Parathyroid adenoma (tissue), 2 donors: Measurements from ENCODE around the gene HERC2.

Experiments used
- H2AFZ ChIP-seq: fragments of 300-600 bp; sonication (generic); one replicate; pipeline ENCODE4 v1.7.0; 2017; ENCODE audit warnings: antibody characterized with exemption, mild to moderate bottlenecking
- H3K27ac ChIP-seq: fragments of 300-600 bp; sonication (generic); one replicate; pipeline ENCODE4 v1.7.0; 2017
- H3K27me3 ChIP-seq: fragments of 300-600 bp; sonication (generic); one replicate; pipeline ENCODE4 v1.7.0; 2017; ENCODE audit warnings: low read length; ENCODE audit not compliant: control insufficient read depth, insufficient read depth
- H3K36me3 ChIP-seq: fragments of 300-600 bp; sonication (generic); one replicate; pipeline ENCODE4 v1.7.0; 2017; ENCODE audit warnings: low read length; ENCODE audit not compliant: control insufficient read depth, insufficient read depth
- H3K4me1 ChIP-seq: fragments of 300-600 bp; sonication (generic); one replicate; pipeline ENCODE4 v1.7.0; 2017; ENCODE audit warnings: control low read depth
- H3K4me2 ChIP-seq: fragments of 300-600 bp; sonication (generic); one replicate; pipeline ENCODE4 v1.7.0; 2017; ENCODE audit warnings: low read length
- H3K4me3 ChIP-seq: fragments of 300-600 bp; sonication (generic); one replicate; pipeline ENCODE4 v1.7.0; 2017; ENCODE audit warnings: low read depth, low read length
- H3K79me2 ChIP-seq: fragments of 300-600 bp; sonication (generic); one replicate; pipeline ENCODE4 v1.7.0; 2017; ENCODE audit warnings: control low read depth
- H3K9ac ChIP-seq: fragments of 300-600 bp; sonication (generic); one replicate; pipeline ENCODE4 v1.7.0; 2017; ENCODE audit warnings: mild to moderate bottlenecking
- H3K9me3 ChIP-seq: fragments of 300-600 bp; sonication (generic); one replicate; pipeline ENCODE4 v1.7.0; 2017; ENCODE audit warnings: low read length; ENCODE audit not compliant: control insufficient read depth
- CTCF ChIP-seq: fragments of 300-600 bp; sonication (generic); IDR thresholded peaks from one replicate; pipeline ENCODE4 v1.7.0; 2017; ENCODE audit warnings: antibody characterized with exemption, mild to moderate bottlenecking
- donor health status: primary hyperparathyroidism.

Gene HERC2

GRCh38 chr15:28101201-28101600 lies 220.8 kb downstream of the HERC2 start:
- H3K4me2 ChIP-seq: no peak overlapping the region
- no peak overlapping the region for H3K27ac ChIP-seq
- H3K27me3 ChIP-seq: no peaks in the 10 kb centered on the region
- no peaks in the 10 kb centered on the region for H3K9me3 ChIP-seq
- H2AFZ ChIP-seq: no peak overlapping the region
- no peaks in the 10 kb centered on the region for H3K36me3 ChIP-seq
- no peaks in the 10 kb centered on the region for H3K4me1 ChIP-seq
- no peaks in the 10 kb centered on the region for H3K79me2 ChIP-seq
- TF ChIP-seq CTCF: no peak
- H3K4me3 ChIP-seq: no peak overlapping the region
- H3K9ac ChIP-seq: no peak overlapping the region

GRCh38 chr15:28100516-28101195 lies 221.3 kb downstream of the HERC2 start:
- no peak overlapping the region for H3K4me2 ChIP-seq

GRCh38 chr15:28099555-28100140 lies 222.3 kb downstream of the HERC2 start:
- Histone ChIP-seq H3K27ac (no peak overlapping the region), H3K4me2 (no peak overlapping the region), H3K9ac (no peak overlapping the region), H3K27me3 (no peaks in the 10 kb centered on the region), H2AFZ (no peak overlapping the region), H3K9me3 (no peaks in the 10 kb centered on the region), H3K4me3 (no peak overlapping the region), H3K36me3 (no peaks in the 10 kb centered on the region), H3K4me1 (no peaks in the 10 kb centered on the region), H3K79me2 (no peaks in the 10 kb centered on the region)
- no peak for TF ChIP-seq CTCF

More at GRCh38 chr15:28100516-28101195, 221.3 kb downstream of the HERC2 start:
- no peaks in the 10 kb centered on the region for H3K36me3 ChIP-seq
- H3K27me3 ChIP-seq: no peaks in the 10 kb centered on the region
- H3K4me1 ChIP-seq: no peaks in the 10 kb centered on the region
- no peak overlapping the region for H3K27ac ChIP-seq
- no peaks in the 10 kb centered on the region for H3K9me3 ChIP-seq
- no peaks in the 10 kb centered on the region for H3K79me2 ChIP-seq
- no peak overlapping the region for H3K4me3 ChIP-seq
- H3K9ac ChIP-seq: no peak overlapping the region
- H2AFZ ChIP-seq: no peak overlapping the region
- TF ChIP-seq CTCF: no peak

GRCh38 chr15:28098766-28099554 lies 223.0 kb downstream of the HERC2 start, which contains the start of gene OCA2:
OCA2 (minus strand) TSS chr15:28099315; CDS start chr15:28081874, 17,441 bp downstream.
- Histone ChIP-seq H3K9me3 (no peaks in the 10 kb centered on the region), H3K36me3 (no peaks in the 10 kb centered on the region), H3K27me3 (no peaks in the 10 kb centered on the region), H3K79me2 (no peaks in the 10 kb centered on the region), H3K27ac (no peak within 1 kb of the TSS), H3K9ac (no peak within 1 kb of the TSS), H2AFZ (no peak within 1 kb of the TSS), H3K4me3 (no peak within 1 kb of the TSS), H3K4me2 (no peak within 1 kb of the TSS), H3K4me1 (no peaks in the 10 kb centered on the region)
- TF ChIP-seq CTCF: no peak
